Colonic mucosa (tissue), 4 donors: ENCODE results near the gene KIAA1217. TPM values are rescaled to one million over a fixed set of nuclear protein-coding genes. Genes with fewer than 3 reads are reported as not detected.

Experiments
- DNase-seq: peaks from one replicate; pipeline ENCODE4 v3.0.0-alpha.2; 2020
- H3K27ac ChIP-seq: fragments of 200-600 bp; one replicate; pipeline ENCODE4 v1.8.0; 2021
- H3K27me3 ChIP-seq: fragments of 200-600 bp; one replicate; pipeline ENCODE4 v1.8.0; 2021
- H3K36me3 ChIP-seq: fragments of 200-600 bp; one replicate; pipeline ENCODE4 v1.8.0; 2021
- H3K4me1 ChIP-seq: fragments of 200-600 bp; one replicate; pipeline ENCODE4 v1.8.0; 2021; ENCODE audit warnings: mild to moderate bottlenecking
- H3K4me3 ChIP-seq: fragments of 200-600 bp; one replicate; pipeline ENCODE4 v1.8.0; 2021
- H3K9ac ChIP-seq, 2 donors: one replicate each; pipeline ENCODE4 v1.7.0; 2013; ENCODE audit warnings: control low read depth in 2 of 2, low read depth in 2 of 2, low read length in 2 of 2
- H3K9me3 ChIP-seq: fragments of 200-600 bp; one replicate; pipeline ENCODE4 v1.8.0; 2021
- intact Hi-C: fragments of 100-400 bp; cut with DNase I; formaldehyde crosslinking; loops from one replicate; pipeline ENCODE4 v1.14.1; 2022
- total RNA-seq, 2 donors: library from RNA; stranded (reverse); fragmentation: NEBNext Ultra II Directional in 1 of 2; extraction: Animal tissue kit (Norgen Biotek cat#: 25700) in 1 of 2; gene quantifications; one replicate each; pipeline ENCODE4 v1.2.1, GENCODE V29; 2021
- TF ChIP-seq, protein P1 (sequence below): fragments of 200-600 bp; IDR thresholded peaks from one replicate; pipeline ENCODE4 v1.8.0; 2022; ENCODE audit warnings: antibody characterized with exemption, mild to moderate bottlenecking
- donor health status: healthy.
- donor health status: DM: no; HTN: no; CAD: no.
- donor health status: DM: no; HTN: no; CAD: no.

KIAA1217 gene
- total RNA-seq, 2 donors from 2014 or later: 34.2 to 61.2 TPM

DNA sequence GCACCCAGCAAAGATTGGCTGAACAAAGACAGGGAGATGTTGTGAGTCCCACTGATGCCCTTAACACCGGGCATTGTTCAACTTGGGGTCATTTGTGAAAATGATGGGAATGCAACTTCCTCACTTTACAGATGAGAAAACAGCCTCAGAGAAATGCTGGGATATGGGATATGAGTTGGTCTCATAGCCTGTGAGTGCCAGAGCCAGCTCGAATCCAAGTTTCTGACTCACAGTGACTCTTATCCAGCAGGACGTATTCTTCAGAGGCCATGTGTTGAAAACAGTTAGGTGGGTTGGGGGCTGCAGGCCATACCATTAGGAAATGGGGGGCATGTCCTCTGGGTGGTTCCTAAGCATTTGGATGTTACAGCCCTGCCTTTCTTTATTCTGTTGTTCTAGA is 45.2 kb downstream of the KIAA1217 start:
- H3K27me3 ChIP-seq: no peaks in the 10 kb centered on the region
- no peak overlapping the region for H3K4me3 ChIP-seq
- no peaks in the 10 kb centered on the region for H3K36me3 ChIP-seq
- no peaks in the 10 kb centered on the region for H3K9me3 ChIP-seq
- TF ChIP-seq, protein P1, sequence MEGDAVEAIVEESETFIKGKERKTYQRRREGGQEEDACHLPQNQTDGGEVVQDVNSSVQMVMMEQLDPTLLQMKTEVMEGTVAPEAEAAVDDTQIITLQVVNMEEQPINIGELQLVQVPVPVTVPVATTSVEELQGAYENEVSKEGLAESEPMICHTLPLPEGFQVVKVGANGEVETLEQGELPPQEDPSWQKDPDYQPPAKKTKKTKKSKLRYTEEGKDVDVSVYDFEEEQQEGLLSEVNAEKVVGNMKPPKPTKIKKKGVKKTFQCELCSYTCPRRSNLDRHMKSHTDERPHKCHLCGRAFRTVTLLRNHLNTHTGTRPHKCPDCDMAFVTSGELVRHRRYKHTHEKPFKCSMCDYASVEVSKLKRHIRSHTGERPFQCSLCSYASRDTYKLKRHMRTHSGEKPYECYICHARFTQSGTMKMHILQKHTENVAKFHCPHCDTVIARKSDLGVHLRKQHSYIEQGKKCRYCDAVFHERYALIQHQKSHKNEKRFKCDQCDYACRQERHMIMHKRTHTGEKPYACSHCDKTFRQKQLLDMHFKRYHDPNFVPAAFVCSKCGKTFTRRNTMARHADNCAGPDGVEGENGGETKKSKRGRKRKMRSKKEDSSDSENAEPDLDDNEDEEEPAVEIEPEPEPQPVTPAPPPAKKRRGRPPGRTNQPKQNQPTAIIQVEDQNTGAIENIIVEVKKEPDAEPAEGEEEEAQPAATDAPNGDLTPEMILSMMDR: no peak
- H3K27ac ChIP-seq: no peak overlapping the region
- H3K4me1 ChIP-seq: no peaks in the 10 kb centered on the region
- DNase-seq: no peak
- intact Hi-C loops: no loop called here
- no peak overlapping the region for H3K9ac ChIP-seq

DNA sequence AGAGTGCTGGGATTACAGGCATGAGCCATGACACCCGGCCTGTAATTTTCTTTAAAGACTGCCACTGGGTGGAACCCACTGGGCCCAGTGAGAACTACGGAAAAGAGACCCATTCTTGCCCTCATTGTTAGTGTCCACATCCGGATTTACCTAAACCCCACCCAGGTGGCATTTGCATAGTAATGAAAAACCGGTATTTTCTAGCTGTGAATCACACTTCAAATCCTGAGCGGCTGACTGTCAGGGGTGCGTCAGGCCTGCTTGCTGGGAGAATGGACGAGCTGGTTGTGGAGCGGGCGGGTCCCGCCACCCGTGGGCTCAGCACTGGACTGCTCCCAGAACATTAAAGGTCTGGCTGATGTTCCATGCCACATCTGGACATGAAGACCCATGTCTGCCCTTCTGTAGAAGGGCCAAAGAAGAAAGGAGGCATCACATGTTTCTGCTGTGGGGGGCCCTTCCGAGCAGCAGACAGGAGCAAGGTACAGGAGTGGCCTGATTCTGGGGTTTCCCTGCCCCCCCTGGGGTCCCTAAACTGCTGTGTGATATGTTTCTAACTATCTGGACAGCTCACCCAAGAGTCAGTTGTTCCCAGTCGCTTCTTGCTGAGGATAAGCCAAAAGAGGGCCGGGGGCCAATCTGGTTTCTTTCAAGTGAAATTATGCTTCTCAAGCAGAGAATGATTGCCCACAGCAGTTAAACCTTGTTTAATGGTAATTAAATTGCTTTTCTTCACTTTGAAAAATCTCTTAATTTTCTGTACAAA is 46.4 kb downstream of the KIAA1217 start:
- intact Hi-C loops: no loop called here
- Histone ChIP-seq H3K36me3 (no peaks in the 10 kb centered on the region), H3K4me3 (no peak overlapping the region), H3K27ac (no peak overlapping the region), H3K9ac (no peak overlapping the region), H3K27me3 (no peaks in the 10 kb centered on the region), H3K4me1 (no peaks in the 10 kb centered on the region), H3K9me3 (no peaks in the 10 kb centered on the region)
- no peak for DNase-seq
- TF ChIP-seq, protein P1: no peak

DNA sequence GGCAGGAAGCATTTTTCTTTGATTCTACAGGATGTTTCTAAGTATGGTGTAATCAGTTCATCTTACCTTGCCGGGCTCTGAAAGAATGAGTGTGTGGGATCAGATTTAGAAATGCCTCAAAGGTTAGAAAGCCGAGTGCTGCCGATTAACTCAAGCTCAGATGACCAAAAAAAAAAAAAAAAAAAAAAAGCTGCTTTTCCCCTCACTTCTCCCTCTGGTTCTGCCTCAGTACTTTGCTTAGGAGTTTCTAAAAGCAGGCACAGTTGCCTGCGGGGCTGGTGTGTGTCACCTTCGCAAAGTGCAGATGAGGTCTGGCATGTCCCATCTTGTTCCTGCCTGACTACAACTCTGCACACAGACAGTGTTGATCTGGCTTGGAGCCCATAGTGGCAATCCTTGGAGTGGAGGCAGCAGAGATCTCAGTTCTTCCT is 47.0 kb downstream of the KIAA1217 start:
- no peak overlapping the region for H3K9ac ChIP-seq
- H3K27ac ChIP-seq: no peak overlapping the region
- no peaks in the 10 kb centered on the region for H3K36me3 ChIP-seq
- H3K4me1 ChIP-seq: no peaks in the 10 kb centered on the region
- H3K9me3 ChIP-seq: no peaks in the 10 kb centered on the region
- intact Hi-C loops: no loop called here
- DNase-seq: no peak
- H3K4me3 ChIP-seq: no peak overlapping the region
- TF ChIP-seq, protein P1: no peak
- H3K27me3 ChIP-seq: no peaks in the 10 kb centered on the region

DNA sequence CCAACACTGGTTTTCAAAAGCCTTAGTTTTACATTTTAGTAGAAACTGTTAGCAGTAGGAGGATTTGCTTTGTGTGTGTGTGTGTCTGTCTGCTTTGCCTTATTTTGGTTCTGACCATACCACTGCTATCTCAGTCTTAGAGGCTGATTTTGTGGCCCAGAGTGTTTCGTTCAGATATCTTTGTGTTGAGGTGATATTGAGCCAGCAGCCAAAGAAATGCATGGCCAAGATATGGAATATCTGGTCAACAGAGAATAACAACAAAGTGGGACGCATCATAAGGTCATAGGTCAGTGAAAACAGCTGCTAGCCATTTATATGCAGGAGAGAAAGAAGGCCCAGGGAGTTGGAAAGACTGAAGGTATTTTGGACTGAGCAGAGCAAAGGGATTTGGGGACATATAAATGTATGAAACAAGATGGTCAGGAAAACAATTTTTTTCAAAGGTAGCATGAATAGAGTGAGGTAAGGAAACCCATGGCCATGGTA is 47.7 kb downstream of the KIAA1217 start:
- H3K4me3 ChIP-seq: no peak overlapping the region

DNA sequence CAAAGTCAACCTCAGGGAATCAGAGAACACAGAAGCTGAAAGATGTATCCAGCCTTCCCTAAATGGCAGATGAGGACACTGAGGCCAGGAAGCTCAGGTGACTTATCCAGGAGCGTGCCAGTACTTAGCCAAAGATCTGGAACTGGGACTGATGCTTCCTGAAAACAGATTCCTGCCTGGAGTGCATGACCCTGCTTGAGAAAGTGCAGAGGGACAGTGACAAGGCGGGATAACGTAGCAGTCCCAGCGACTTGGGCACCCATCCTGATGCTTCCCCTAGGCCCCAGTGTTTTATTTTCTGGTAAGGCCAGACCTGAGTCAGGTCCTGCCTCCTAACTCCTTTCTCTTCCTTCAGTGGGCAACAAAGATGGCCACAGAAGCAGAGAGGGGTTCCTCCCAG is 48.6 kb downstream of the KIAA1217 start:
- no peaks in the 10 kb centered on the region for H3K9me3 ChIP-seq
- TF ChIP-seq, protein P1: no peak
- H3K4me1 ChIP-seq: no peaks in the 10 kb centered on the region
- H3K4me3 ChIP-seq: no peak overlapping the region
- no peak overlapping the region for H3K9ac ChIP-seq
- intact Hi-C loops: no loop called here
- H3K27ac ChIP-seq: no peak overlapping the region
- DNase-seq: no peak
- no peaks in the 10 kb centered on the region for H3K27me3 ChIP-seq
- H3K36me3 ChIP-seq: no peaks in the 10 kb centered on the region

More for the DNA sequence above, 47.7 kb downstream of the KIAA1217 start:
- TF ChIP-seq, protein P1: no peak
- intact Hi-C loops: no loop called here
- Histone ChIP-seq H3K9me3 (no peaks in the 10 kb centered on the region), H3K27me3 (no peaks in the 10 kb centered on the region), H3K9ac (no peak overlapping the region), H3K36me3 (no peaks in the 10 kb centered on the region), H3K27ac (no peak overlapping the region), H3K4me1 (no peaks in the 10 kb centered on the region)
- DNase-seq: no peak
